GM21423 (cell line): ENCODE measurements around the gene ELMO3.

ENCODE experiments used
- ATAC-seq: cut with Tn5 transposase; IDR thresholded peaks from one replicate; pipeline ENCODE4 v1.9.1; 2021; ENCODE audit warnings: mild to moderate bottlenecking, moderate library complexity; ENCODE audit not compliant: unreplicated experiment

The ELMO3 gene

GRCh38 chr16:67163999-67164558 is 34.9 kb upstream of the ELMO3 start:
- no peak for ATAC-seq

- ATAC-seq: no peak
Measured at GRCh38 chr16:67164599-67165061, 34.3 kb upstream of the ELMO3 start, which contains the start of gene HSF4. HSF4 (plus strand) TSS chr16:67164745; CDS start chr16:67164812, 67 bp downstream.

DNA sequence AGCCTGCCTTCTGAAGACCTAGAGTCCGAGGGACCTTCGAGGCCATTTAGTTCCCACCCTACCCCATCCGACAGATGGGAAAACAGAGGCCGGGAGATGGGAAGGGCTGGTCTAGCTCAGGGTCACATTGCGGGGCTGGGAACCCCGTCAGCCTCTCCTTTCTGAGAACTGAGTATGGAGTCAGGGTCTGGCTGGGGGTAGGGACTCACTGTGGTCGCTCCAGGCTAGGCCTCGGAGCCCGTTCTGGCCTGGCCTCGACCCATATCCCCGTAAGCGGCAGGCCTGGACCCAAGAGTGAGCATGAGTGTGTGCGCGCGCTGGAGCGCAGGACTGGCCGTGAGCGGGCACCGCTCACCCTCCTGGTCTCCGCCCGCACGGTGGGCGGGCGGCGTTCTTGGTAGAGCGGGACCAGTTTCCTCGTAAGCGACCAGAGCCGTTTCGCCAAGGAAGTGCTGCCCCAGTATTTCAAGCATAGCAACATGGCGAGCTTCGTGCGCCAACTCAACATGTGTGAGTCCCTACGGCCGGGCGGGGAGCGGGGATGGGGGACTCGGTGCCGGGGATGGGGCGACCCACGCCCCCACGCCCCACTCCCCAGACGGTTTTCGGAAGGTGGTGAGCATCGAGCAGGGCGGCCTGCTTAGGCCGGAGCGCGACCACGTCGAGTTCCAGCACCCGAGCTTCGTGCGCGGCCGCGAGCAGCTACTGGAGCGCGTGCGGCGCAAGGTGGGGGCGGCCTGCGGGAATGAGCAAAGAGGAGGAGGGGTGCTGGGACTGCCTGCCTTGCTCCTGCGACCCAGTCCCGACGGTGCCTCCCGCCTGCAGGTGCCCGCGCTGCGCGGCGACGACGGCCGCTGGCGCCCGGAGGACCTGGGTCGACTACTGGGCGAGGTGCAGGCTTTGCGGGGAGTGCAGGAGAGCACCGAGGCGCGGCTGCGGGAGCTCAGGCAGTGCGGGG is 33.5 kb upstream of the ELMO3 start:
- no peak for ATAC-seq

DNA sequence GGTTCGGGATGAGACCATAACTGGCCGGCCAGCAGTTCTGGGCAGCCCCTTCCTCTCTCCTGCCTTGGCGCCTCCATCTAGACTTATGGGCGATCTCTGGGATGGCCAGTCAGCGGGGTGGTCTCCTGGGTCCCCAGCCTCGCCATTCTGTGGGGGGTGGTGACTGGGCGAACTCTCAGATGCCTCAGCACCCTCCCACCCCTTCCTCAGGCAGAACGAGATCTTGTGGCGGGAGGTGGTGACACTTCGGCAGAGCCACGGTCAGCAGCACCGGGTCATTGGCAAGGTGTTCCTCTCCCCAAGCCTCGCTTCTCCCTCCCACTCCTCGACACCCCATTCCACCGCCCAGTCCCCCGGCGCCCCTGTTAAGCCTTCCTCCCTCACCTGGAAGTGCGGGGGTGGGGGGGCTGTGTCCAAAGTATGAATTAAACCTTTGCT is 32.8 kb upstream of the ELMO3 start:
- no peak for ATAC-seq

GRCh38 chr16:67166598-67167168 is 32.2 kb upstream of the ELMO3 start:
- no peak for ATAC-seq

- ATAC-seq: no peak
Measured at GRCh38 chr16:67167588-67167987, 31.3 kb upstream of the ELMO3 start.

DNA sequence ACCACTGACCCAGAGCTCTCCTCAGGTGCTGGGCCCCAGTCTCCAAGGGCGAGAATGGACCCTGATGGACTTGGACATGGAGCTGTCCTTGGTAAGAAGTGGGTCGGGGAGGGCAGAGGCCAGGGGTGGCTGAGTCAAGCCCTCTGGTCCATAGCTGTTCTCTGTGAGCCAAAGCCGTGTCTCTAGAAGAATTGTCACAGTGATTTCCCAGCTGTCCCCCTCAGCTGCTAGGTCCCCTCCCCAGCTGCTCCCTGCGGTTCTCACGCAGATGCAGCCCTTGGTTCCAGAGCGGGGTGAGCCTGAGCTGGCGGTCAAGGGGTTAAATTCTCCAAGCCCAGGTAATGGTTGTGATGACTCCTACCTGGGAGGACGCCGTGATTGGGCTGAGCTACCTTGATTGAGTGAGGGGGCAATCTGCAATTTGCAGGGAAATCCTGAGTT is 29.9 kb upstream of the ELMO3 start:
- ATAC-seq: no peak

GRCh38 chr16:67169642-67170167 is 29.2 kb upstream of the ELMO3 start:
- no peak for ATAC-seq

DNA sequence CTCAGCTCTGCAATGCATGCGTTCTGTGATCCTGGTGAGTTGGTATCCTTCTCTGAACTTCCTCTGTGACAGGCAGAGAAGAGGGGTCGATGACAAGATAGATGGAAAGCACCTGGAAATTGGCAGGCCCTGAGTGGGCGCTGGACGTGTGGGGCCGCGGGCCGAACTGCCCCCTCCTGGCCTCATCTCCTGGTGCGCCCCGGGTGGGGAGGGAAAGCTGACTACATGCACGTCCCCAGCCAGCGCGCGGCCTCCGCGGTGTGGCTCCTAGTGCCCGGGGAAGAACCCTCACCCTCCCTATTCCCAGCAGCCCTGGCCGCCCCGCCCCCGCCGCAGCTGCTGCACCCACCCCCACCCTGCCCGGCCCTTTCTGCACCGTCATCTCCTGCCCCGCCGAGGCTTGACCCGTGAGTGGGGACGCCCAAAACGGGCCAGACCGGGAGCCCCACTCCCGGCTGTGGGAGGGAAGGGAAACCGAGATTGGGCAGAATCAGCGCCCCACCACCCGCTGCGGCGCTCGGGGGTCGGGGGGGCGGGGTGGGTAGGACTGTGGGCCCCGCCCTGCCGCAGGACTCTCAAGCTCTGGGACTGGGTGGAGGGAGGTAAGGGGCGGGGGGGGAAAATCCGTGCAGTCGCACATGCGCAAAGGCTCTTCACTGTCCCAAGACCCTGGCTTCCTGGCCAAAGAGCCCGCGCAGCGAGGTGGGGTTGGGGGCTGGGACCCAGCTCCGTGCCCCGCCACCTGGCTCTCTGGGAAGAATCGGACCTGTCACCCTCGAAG is 28.6 kb upstream of the ELMO3 start, which contains the start of gene NOL3:
NOL3 (plus strand) TSS at position 371 of the 781 bp plus-strand sequence.
- peak; percentile 40 for ATAC-seq

DNA sequence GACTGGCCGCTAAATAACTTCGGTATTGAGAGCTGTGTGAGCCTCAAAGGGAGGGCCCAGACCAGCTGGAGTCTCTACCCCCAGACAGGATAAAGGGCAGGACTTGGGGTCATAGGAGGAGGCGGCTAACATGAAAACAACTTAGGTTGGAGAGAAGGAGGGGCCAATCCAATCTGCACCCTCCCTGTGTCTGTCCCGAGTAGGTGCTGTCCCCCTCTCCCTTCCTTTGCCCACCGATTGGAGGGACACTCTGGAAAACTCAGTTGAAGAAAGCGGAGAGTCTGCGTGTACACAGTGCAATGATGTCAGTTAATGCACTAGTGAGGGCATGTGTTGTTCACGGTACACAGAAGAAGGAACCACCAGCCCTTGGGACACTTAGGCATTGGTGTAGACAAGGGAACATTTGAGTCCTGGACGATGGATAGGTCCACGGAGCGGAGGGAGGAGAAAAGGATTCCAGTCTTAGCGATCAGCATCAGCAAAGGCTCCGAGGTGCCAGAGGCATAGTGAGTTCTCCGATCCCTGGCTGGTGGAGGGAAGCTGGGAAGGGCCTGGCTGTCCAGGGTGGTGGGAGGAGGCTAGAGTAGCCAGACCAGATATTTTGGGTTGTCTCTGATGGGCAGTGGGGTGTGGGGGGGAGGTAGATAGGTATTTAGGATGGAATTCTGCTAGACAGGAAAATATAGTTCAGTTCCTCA is 27.8 kb upstream of the ELMO3 start:
- ATAC-seq: no peak

DNA sequence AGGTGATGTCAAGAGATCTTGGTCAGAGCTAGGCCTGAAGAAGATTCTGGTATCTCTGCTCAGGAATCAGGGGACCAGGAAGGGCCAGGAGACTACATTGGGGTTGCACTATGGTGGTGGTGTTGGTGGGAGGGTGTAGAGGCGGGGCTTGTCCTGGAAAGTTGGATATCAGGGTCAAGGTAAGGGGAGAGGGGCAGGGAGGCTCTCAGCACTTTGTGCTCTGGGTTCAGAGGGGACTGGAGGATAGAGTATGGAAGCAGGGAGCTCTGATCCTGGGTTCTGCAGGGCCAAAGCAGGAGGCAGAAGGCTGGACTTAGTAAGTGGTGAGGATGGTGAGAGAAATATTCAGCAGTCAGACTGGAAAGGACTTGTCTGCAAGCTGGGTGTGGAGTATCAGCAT is 25.6 kb upstream of the ELMO3 start:
- no peak for ATAC-seq

GRCh38 chr16:67173808-67174705 is 24.9 kb upstream of the ELMO3 start:
- ATAC-seq: peak; percentile 35

DNA sequence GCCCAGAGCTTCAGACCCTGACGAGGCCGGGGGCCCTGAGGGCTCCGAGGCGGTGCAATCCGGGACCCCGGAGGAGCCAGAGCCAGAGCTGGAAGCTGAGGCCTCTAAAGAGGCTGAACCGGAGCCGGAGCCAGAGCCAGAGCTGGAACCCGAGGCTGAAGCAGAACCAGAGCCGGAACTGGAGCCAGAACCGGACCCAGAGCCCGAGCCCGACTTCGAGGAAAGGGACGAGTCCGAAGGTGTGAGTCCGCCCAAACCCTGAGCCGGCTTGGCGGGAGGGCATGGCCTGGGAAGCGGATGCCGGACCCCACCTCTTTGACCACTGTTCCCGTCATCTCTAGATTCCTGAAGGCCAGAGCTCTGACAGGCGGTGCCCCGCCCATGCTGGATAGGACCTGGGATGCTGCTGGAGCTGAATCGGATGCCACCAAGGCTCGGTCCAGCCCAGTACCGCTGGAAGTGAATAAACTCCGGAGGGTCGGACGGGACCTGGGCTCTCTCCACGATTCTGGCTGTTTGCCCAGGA is 24.2 kb upstream of the ELMO3 start:
- no peak for ATAC-seq

GRCh38 chr16:67176662-67177061 is 22.3 kb upstream of the ELMO3 start:
- ATAC-seq: no peak

DNA sequence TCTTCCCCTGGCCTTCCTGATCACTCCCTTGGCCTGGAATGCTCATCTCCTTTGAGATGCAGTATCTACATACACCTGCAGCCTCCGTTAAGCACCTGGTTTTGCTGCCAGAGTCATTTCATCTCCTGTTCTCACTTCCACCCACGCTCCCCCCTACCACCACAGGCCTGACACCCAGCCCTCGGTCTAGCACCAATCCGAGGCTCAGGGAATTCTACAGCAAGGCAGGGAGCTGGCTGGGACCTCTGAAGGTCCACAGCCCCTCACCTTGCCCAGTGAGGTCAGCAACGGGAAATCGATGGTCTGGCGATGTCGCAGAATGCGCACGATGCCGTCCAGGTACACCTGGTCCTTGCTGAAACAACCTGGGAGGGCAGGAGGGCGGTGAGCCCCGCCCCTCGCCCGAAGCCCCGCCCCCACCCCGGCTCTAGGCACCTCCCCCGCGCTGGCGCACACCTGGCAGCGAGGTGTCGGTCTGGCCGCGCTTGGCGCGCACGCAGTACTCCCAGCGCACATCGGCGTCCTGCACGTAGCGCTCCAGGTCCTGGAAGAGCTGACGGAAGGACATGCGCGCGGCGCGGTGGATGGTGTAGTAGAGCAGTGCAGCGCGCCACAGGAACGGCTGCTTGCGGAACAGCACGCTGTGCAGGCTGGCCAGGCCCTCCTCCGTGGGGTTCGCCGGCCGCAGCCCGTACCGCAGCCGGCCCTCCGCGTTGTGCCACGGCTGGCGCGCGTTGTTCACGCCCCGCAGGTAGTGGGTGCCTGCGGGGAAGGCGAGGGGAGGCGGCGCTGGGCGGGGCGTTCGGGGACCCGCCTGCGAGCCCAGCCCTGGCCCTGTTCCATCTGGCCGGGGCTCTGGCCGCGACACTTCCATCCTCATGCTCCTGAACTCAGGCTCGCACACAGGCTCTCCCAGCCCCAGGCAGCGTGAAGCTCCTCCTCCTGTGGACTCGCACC is 20.9 kb upstream of the ELMO3 start:
- no peak for ATAC-seq

DNA sequence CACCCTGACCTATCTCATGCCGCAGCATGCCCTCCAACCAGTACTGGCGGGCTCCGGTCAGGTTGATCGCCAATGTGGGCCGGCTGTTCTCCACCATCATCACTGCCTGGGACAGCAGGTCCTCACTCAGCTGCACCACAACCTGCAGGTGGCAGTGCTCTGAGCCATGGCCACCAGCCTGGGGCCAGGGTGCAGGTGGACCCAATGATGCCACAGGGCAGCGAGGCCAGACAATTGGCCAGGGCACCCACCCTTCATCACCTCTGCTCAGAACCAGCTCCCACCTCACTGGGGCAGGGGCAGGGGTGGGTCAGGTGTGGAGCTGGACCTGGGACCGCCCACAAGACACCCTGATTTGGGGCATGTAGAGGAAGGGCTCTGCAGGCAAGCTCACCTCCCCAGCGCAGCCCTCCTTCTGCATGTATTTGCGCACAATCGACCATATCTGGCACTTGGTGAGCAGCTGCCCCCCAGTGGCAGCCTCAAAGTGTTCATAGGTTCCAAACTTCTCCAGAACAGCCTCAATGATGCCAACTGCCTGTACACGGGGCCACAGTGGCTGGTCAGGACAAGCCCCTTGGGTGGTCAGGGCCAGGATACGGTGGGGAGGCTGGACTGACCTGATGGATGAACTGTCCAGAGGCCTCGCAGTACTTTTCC is 19.4 kb upstream of the ELMO3 start:
- no peak for ATAC-seq

DNA sequence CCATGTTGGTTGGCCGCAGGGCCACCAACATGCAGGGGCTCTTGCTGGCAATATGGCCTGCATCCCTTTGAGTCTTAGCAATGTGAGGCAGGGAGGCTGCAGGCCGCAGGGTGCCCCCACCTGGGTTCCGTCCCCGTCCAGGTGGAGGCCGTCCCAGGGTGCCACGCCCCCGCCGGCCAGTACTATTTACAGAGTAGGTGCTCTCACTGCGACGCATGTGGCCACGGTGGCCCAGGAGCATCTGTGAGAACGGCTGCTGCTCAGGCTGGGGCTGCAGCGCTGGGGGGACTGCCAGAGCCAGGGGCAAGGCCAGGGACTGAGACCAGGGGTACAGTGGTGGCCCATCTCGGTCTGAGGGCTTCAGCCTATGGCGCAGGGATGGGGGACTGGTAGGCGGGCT is 18.8 kb upstream of the ELMO3 start:
- no peak for ATAC-seq
